Measurements from ENCODE around the gene GREM1. TPM values are rescaled to one million over a fixed set of nuclear protein-coding genes. Genes with fewer than 3 reads are reported as not detected.

GREM1 gene
- total and polyA plus RNA-seq, 12 donors = 0.08 to 1.0 (median 0.69) TPM; not detected in 1

DNA sequence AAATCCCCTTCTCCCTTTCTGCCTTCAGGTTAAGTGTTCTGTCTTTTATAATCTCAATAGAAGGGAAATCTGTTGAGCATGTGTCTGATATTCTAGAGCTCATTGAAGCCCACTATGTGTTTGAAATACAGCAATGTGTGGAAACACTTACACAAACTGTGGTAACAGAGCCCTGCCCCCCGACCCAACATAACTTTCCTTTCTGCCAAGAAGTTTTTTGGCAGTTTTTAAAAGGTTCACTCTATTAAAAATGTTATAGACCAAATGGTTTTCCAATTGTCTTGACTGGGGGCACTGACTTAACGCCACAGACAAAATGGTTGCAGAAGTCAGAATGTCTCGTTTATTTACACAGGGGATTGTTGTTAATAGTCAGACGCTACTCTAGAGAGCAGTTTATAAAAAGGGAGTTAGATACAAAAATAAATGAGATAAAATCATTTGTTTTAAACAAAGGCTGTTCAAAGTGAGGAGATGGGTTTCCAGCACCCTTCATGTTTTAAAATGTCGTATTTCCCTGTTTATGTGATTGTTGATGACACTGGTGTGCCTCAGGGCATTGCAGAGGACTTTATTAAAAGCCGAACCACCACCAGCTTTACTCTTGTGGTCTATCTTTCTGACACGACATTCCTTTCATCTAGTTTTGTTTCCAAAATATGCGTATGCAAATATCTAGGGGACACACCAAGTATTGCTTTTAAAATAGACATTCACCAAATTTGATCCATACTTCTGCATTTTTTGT, 26.7 kb upstream of the GREM1 start:
- intact Hi-C loops (cut with DNase I) = no loop called here
- TF ChIP-seq POLR2A (IDR thresholded peaks at IDR 0.05) (no peak), CTCF (IDR thresholded peaks at IDR 0.05) (no peak)
- Histone ChIP-seq H3K4me1 (replicated peaks in 1 of 2) (no peaks in the 10 kb centered on the region), H3K9me3 (replicated peaks in 1 of 3) (no peaks in the 10 kb centered on the region), H3K4me3 (no peak overlapping the region), H3K36me3 (replicated peaks in 1 of 2) (no peaks in the 10 kb centered on the region), H3K27me3 (no peaks in the 10 kb centered on the region), H3K27ac (no peak overlapping the region)
- 66 to 78% (median 69%) methylated on average over 8 of the region's 8 CpGs for WGBS, 4 donors
- DNase-seq = no peak

GRCh38 chr15:32691689-32692038, 26.1 kb upstream of the GREM1 start:
- Histone ChIP-seq H3K9me3 (replicated peaks in 1 of 3) (no peaks in the 10 kb centered on the region), H3K4me3 (no peak overlapping the region), H3K36me3 (replicated peaks in 1 of 2) (no peaks in the 10 kb centered on the region), H3K27ac (no peak overlapping the region), H3K4me1 (replicated peaks in 1 of 2) (no peaks in the 10 kb centered on the region), H3K27me3 (no peaks in the 10 kb centered on the region)
- 87 to 90% (median 90%) methylated on average over 9 to 10 of the region's 10 CpGs for WGBS, 4 donors
- no peak for DNase-seq
- TF ChIP-seq CTCF (IDR thresholded peaks at IDR 0.05) (no peak), POLR2A (IDR thresholded peaks at IDR 0.05) (no peak)
- intact Hi-C loops (cut with DNase I) = no loop called here

GRCh38 chr15:32692286-32692685, 25.5 kb upstream of the GREM1 start:
- Histone ChIP-seq H3K9me3 (replicated peaks in 1 of 3) (no peaks in the 10 kb centered on the region), H3K4me3 (no peak overlapping the region), H3K36me3 (replicated peaks in 1 of 2) (no peaks in the 10 kb centered on the region), H3K27ac (no peak overlapping the region), H3K27me3 (no peaks in the 10 kb centered on the region), H3K4me1 (replicated peaks in 1 of 2) (no peaks in the 10 kb centered on the region)
- WGBS, 4 donors = 81 to 94% (median 88%) methylated on average over 2 of the region's 2 CpGs
- DNase-seq = no peak
- TF ChIP-seq CTCF (IDR thresholded peaks at IDR 0.05) = no peak
- TF ChIP-seq POLR2A (IDR thresholded peaks at IDR 0.05) = no peak
- intact Hi-C loops (cut with DNase I) = no loop called here

DNA sequence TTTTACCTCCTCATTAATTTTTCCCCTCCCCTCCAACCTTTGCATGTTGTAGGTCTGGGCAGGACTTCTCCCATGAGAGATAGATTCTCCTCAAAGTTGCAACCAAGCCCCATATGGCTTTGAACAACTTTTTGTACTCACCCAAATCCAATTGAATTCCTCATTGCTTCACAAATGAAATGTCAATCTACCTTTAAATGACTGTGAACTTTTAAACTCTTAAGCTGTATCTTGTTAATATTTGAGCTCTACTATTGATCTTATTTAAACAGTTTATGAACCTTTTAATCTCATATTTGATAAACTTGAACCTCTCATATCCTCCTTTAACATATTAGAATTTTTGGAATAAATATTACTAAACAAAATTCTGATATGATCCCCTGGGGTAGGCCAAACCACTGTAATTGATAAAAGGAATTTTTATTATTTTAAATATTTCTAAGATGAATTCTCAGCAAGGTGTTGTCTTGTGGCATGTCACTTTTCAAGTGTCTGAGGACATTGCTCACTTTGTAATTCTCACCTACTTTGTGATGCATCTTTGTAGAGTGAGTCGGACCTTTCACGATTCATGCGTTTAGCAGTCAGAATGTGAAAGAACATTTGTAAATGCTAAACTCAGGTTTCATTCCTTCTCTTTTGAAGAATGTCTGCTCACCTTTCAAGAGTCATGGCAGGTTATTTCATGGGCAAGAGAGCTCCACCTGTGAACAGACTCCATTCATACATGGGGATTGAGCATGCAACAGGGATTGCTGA, 23.4 kb upstream of the GREM1 start:
- intact Hi-C loops (cut with DNase I) = no loop called here
- no peak for DNase-seq
- whole genome bisulfite sequencing, 4 donors = 90 to 95% (median 95%) methylated on average over 3 of the region's 3 CpGs
- TF ChIP-seq POLR2A (IDR thresholded peaks at IDR 0.05) (no peak), CTCF (IDR thresholded peaks at IDR 0.05) (no peak)
- H3K4me1 ChIP-seq (replicated peaks in 1 of 2) = no peaks in the 10 kb centered on the region
- H3K27me3 ChIP-seq = no peaks in the 10 kb centered on the region
- H3K9me3 ChIP-seq (replicated peaks in 1 of 3) = no peaks in the 10 kb centered on the region
- no peak overlapping the region for H3K4me3 ChIP-seq
- no peak overlapping the region for H3K27ac ChIP-seq
- no peaks in the 10 kb centered on the region for H3K36me3 ChIP-seq (replicated peaks in 1 of 2)

Measured in adrenal gland (tissue), 12 donors.